Hepatocyte (in vitro differentiated cells): ENCODE data around the gene MSI2.

Experiments used
- CTCF ChIP-seq: fragments of 200-600 bp; sonication (generic); IDR thresholded peaks from 2 replicates; pipeline ENCODE4 v1.5.1; 2016; ENCODE audit warnings: antibody characterized with exemption, mild to moderate bottlenecking; ENCODE audit not compliant: poor library complexity
- EZH2 ChIP-seq: fragments of 200-600 bp; sonication (generic); IDR thresholded peaks from 2 replicates; pipeline ENCODE4 v1.6.1; 2016; ENCODE audit warnings: antibody characterized with exemption, mild to moderate bottlenecking, borderline replicate concordance
- EZH2phosphoT487 ChIP-seq: fragments of 200-600 bp; sonication (generic); IDR thresholded peaks from one replicate; pipeline ENCODE4 v1.6.1; 2018; ENCODE audit warnings: antibody characterized with exemption, mild to moderate bottlenecking, low read depth, moderate library complexity; ENCODE audit not compliant: unreplicated experiment, severe bottlenecking

GRCh38 chr17:57724729-57725125 is 468.4 kb downstream of the MSI2 start:
- TF ChIP-seq CTCF (no peak), EZH2 (no peak), EZH2phosphoT487 (no peak)
